ENCODE measurements around the gene ABHD16B.
"Not testable (repeated sequence)": the region's sequence is repeated elsewhere in the genome, so short reads cannot be mapped to it uniquely, and the experiment has no call there.

ABHD16B gene

GRCh38 chr20:63876489-63877036, 15.3 kb downstream of the ABHD16B start:
- DNase-seq (ENCODE audit: low read depth): no peak
- no peak overlapping the region for H3K4me3 ChIP-seq (replicated peaks; ENCODE audit: low read depth, low read length)
- TF ChIP-seq CTCF (IDR thresholded peaks at IDR 0.05; ENCODE audit: low read length, missing control alignments): no peak

GRCh38 chr20:63877755-63878470, 16.6 kb downstream of the ABHD16B start:
- TF ChIP-seq CTCF (IDR thresholded peaks at IDR 0.05; ENCODE audit: low read length, missing control alignments): no peak
- no peak for DNase-seq (ENCODE audit: low read depth)
- H3K4me3 ChIP-seq (replicated peaks; ENCODE audit: low read depth, low read length): no peak overlapping the region

- H3K4me3 ChIP-seq (replicated peaks; ENCODE audit: low read depth, low read length): no peak overlapping the region
- TF ChIP-seq CTCF (IDR thresholded peaks at IDR 0.05; ENCODE audit: low read length, missing control alignments): no peak
- no peak for DNase-seq (ENCODE audit: low read depth)
Measured at GRCh38 chr20:63878899-63879663, 17.8 kb downstream of the ABHD16B start.

GRCh38 chr20:63880901-63881300, 19.6 kb downstream of the ABHD16B start:
- H3K4me3 ChIP-seq (replicated peaks; ENCODE audit: low read depth, low read length); DNase-seq (ENCODE audit: low read depth): not testable (repeated sequence)

- TF ChIP-seq CTCF (IDR thresholded peaks at IDR 0.05; ENCODE audit: low read length, missing control alignments): no peak
- DNase-seq (ENCODE audit: low read depth): no peak
- H3K4me3 ChIP-seq (replicated peaks; ENCODE audit: low read depth, low read length): no peak overlapping the region
Measured at GRCh38 chr20:63881451-63882226, 20.3 kb downstream of the ABHD16B start.

GRCh38 chr20:63882257-63883200, 21.2 kb downstream of the ABHD16B start:
- H3K4me3 ChIP-seq (replicated peaks; ENCODE audit: low read depth, low read length): no peak overlapping the region
- TF ChIP-seq CTCF (IDR thresholded peaks at IDR 0.05; ENCODE audit: low read length, missing control alignments): no peak
- DNase-seq (ENCODE audit: low read depth): no peak

Data from fibroblast of pulmonary artery (primary cell).